GM12875 (cell line): ENCODE data around the gene UTS2R.
"Not testable (repeated sequence)": the region's sequence is repeated elsewhere in the genome, so short reads cannot be mapped to it uniquely, and the experiment has no call there.

Experiments used
- H3K4me3 ChIP-seq: one replicate; pipeline ENCODE4 v1.5.1; 2011; ENCODE audit warnings: low read depth, low read length, control low read depth
- CTCF ChIP-seq: IDR thresholded peaks from 2 replicates; pipeline ENCODE4 v1.5.1; 2011; ENCODE audit warnings: low read depth, mild to moderate bottlenecking, control low read depth, inconsistent platforms, low read length, moderate library complexity, borderline replicate concordance; ENCODE audit not compliant: insufficient read depth

Gene UTS2R

GRCh38 chr17:82375359-82376041 is 3.9 kb downstream of the UTS2R start:
- no peak for TF ChIP-seq CTCF
- H3K4me3 ChIP-seq: no peak overlapping the region

- no peak overlapping the region for H3K4me3 ChIP-seq
- TF ChIP-seq CTCF: no peak
Observed at GRCh38 chr17:82376042-82376730, 4.6 kb downstream of the UTS2R start.

- H3K4me3 ChIP-seq: not testable (repeated sequence)
Observed at GRCh38 chr17:82377294-82377693, 5.7 kb downstream of the UTS2R start.

GRCh38 chr17:82377924-82378740 is 6.6 kb downstream of the UTS2R start:
- H3K4me3 ChIP-seq: no peak overlapping the region
- TF ChIP-seq CTCF: no peak

- no peak for TF ChIP-seq CTCF
- H3K4me3 ChIP-seq: no peak overlapping the region
Observed at GRCh38 chr17:82378741-82379021, 7.1 kb downstream of the UTS2R start.

GRCh38 chr17:82380860-82381702 is 9.5 kb downstream of the UTS2R start:
- no peak overlapping the region for H3K4me3 ChIP-seq
- TF ChIP-seq CTCF: no peak

- not testable (repeated sequence) for H3K4me3 ChIP-seq
Observed at GRCh38 chr17:82381703-82382009, 10.1 kb downstream of the UTS2R start.

GRCh38 chr17:82382220-82382932 is 10.8 kb downstream of the UTS2R start:
- H3K4me3 ChIP-seq: not testable (repeated sequence)
